ENCODE data around the gene OR10H3. TPM values are rescaled to one million over a fixed set of nuclear protein-coding genes. Genes with fewer than 3 reads are reported as not detected.

OR10H3 gene
- total RNA-seq, 1 donor from 2014 or later, result not detected

- no peak overlapping the region for H3K27ac Mint-ChIP-seq
- H3K27me3 Mint-ChIP-seq (ENCODE audit: low read depth), result no peaks in the 10 kb centered on the region
- TF ChIP-seq CTCF (IDR thresholded peaks at IDR 0.05; ENCODE audit: unreplicated experiment), result no peak
- DNase-seq (ENCODE audit: low spot score in 2 of 2, unreplicated experiment in 2 of 2), result no peak
- H3K36me3 Mint-ChIP-seq, result no peaks in the 10 kb centered on the region
- no peaks in the 10 kb centered on the region for H3K4me1 Mint-ChIP-seq
- peaks cover 72% of the 10 kb centered on the region for H3K9me3 Mint-ChIP-seq
- H3K4me3 Mint-ChIP-seq, result no peak overlapping the region
Observed at GRCh38 chr19:15715642-15716041, 22.1 kb upstream of the OR10H3 start.

GRCh38 chr19:15717809-15718208 is 20.0 kb upstream of the OR10H3 start:
- DNase-seq (ENCODE audit: low spot score in 2 of 2, unreplicated experiment in 2 of 2), result no peak
- no peaks in the 10 kb centered on the region for H3K4me1 Mint-ChIP-seq
- peaks cover 2% of the 10 kb centered on the region for H3K36me3 Mint-ChIP-seq
- peaks cover 74% of the 10 kb centered on the region for H3K9me3 Mint-ChIP-seq
- H3K4me3 Mint-ChIP-seq, result no peak overlapping the region
- no peak overlapping the region for H3K27ac Mint-ChIP-seq
- no peaks in the 10 kb centered on the region for H3K27me3 Mint-ChIP-seq (ENCODE audit: low read depth)
- no peak for TF ChIP-seq CTCF (IDR thresholded peaks at IDR 0.05; ENCODE audit: unreplicated experiment)

GRCh38 chr19:15721268-15721667 is 16.5 kb upstream of the OR10H3 start:
- no peak overlapping the region for H3K4me3 Mint-ChIP-seq
- TF ChIP-seq CTCF (IDR thresholded peaks at IDR 0.05; ENCODE audit: unreplicated experiment), result no peak
- no peaks in the 10 kb centered on the region for H3K4me1 Mint-ChIP-seq
- no peak overlapping the region for H3K27ac Mint-ChIP-seq
- peaks cover 80% of the 10 kb centered on the region for H3K9me3 Mint-ChIP-seq
- peaks cover 6% of the 10 kb centered on the region for H3K36me3 Mint-ChIP-seq
- no peaks in the 10 kb centered on the region for H3K27me3 Mint-ChIP-seq (ENCODE audit: low read depth)
- DNase-seq (ENCODE audit: low spot score in 2 of 2, unreplicated experiment in 2 of 2), result no peak

GRCh38 chr19:15722956-15723355 is 14.8 kb upstream of the OR10H3 start:
- H3K27ac Mint-ChIP-seq, result no peak overlapping the region
- H3K4me3 Mint-ChIP-seq, result no peak overlapping the region
- H3K4me1 Mint-ChIP-seq, result no peaks in the 10 kb centered on the region
- no peaks in the 10 kb centered on the region for H3K27me3 Mint-ChIP-seq (ENCODE audit: low read depth)
- TF ChIP-seq CTCF (IDR thresholded peaks at IDR 0.05; ENCODE audit: unreplicated experiment), result no peak
- H3K9me3 Mint-ChIP-seq, result peaks cover 79% of the 10 kb centered on the region
- DNase-seq (ENCODE audit: low spot score in 2 of 2, unreplicated experiment in 2 of 2), result no peak
- H3K36me3 Mint-ChIP-seq, result peaks cover 6% of the 10 kb centered on the region

DNA sequence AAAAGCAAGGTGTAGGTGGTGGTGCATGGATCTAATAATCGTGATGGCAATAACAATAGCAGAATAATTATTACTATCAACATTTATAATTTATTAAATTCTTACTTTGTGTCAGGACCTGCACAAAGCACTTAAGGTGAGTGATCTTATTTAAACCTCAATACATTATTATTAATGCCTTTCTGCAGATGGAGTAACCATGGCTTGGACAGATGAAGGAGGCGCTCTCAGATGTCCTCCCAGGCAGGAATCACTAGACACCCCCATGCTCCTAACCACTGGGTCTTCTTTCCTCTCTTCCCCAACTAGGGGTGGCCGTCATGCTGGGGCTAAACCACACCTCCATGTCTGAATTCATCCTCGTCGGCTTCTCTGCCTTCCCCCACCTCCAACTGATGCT is 10.1 kb upstream of the OR10H3 start, which contains the start of gene OR10H2:
TSS of gene OR10H2 (plus strand) at position 301 of the 400 bp plus-strand sequence. CDS start at position 321, 20 bp downstream.
- H3K9me3 Mint-ChIP-seq, result peaks cover 71% of the 10 kb centered on the region
- TF ChIP-seq CTCF (IDR thresholded peaks at IDR 0.05; ENCODE audit: unreplicated experiment), result no peak
- H3K36me3 Mint-ChIP-seq, result peaks cover 5% of the 10 kb centered on the region
- H3K27ac Mint-ChIP-seq, result no peak within 1 kb of the TSS
- no peak for DNase-seq (ENCODE audit: low spot score in 2 of 2, unreplicated experiment in 2 of 2)
- no peaks in the 10 kb centered on the region for H3K27me3 Mint-ChIP-seq (ENCODE audit: low read depth)
- no peaks in the 10 kb centered on the region for H3K4me1 Mint-ChIP-seq
- H3K4me3 Mint-ChIP-seq, result no peak within 1 kb of the TSS

- H3K27me3 Mint-ChIP-seq (ENCODE audit: low read depth), result no peaks in the 10 kb centered on the region
- no peaks in the 10 kb centered on the region for H3K4me1 Mint-ChIP-seq
- no peak overlapping the region for H3K4me3 Mint-ChIP-seq
- H3K9me3 Mint-ChIP-seq, result peaks cover 82% of the 10 kb centered on the region
- TF ChIP-seq CTCF (IDR thresholded peaks at IDR 0.05; ENCODE audit: unreplicated experiment), result no peak
- peaks cover 2% of the 10 kb centered on the region for H3K36me3 Mint-ChIP-seq
- H3K27ac Mint-ChIP-seq, result no peak overlapping the region
- no peak for DNase-seq (ENCODE audit: low spot score in 2 of 2, unreplicated experiment in 2 of 2)
Observed at GRCh38 chr19:15730538-15730937, 7.2 kb upstream of the OR10H3 start.
